Type B pancreatic cell (in vitro differentiated cells): ENCODE results near the gene NPFF. TPM values are rescaled to one million over a fixed set of nuclear protein-coding genes. Genes with fewer than 3 reads are reported as not detected.

ENCODE experiments used
- DNase-seq: peaks from one replicate; pipeline ENCODE4 v3.0.0; 2021; ENCODE audit warnings: mixed read lengths; ENCODE audit not compliant: unreplicated experiment; ENCODE audit errors: extremely low spot score
- H3K27ac Mint-ChIP-seq: 2 replicates; pipeline ENCODE4 v1.8.0; 2021; ENCODE audit warnings: mild to moderate bottlenecking, mixed read lengths
- H3K27me3 Mint-ChIP-seq: 2 replicates; pipeline ENCODE4 v1.8.0; 2021; ENCODE audit warnings: mixed read lengths
- H3K36me3 Mint-ChIP-seq: 2 replicates; pipeline ENCODE4 v1.8.0; 2021; ENCODE audit warnings: mixed read lengths
- H3K4me1 Mint-ChIP-seq: one replicate; pipeline ENCODE4 v1.8.0; 2021; ENCODE audit warnings: mixed read lengths; ENCODE audit not compliant: unreplicated experiment
- H3K4me3 Mint-ChIP-seq: 2 replicates; pipeline ENCODE4 v1.8.0; 2021; ENCODE audit warnings: mild to moderate bottlenecking, mixed read lengths
- H3K9me3 Mint-ChIP-seq: 2 replicates; pipeline ENCODE4 v1.8.0; 2021; ENCODE audit warnings: mixed read lengths
- total RNA-seq: library from RNA; stranded (reverse); gene quantifications from 2 replicates; pipeline ENCODE4 v1.2.1, GENCODE V29; 2021; ENCODE audit warnings: low replicate concordance
- TF ChIP-seq, protein P1 (sequence below): fragments of 200-600 bp; sonication (generic); conservative IDR thresholded peaks from 2 replicates; pipeline ENCODE4 v1.5.0; 2021; ENCODE audit warnings: antibody characterized with exemption, mild to moderate bottlenecking

NPFF gene
- total RNA-seq, 1 donor from 2014 or later, result not detected

DNA sequence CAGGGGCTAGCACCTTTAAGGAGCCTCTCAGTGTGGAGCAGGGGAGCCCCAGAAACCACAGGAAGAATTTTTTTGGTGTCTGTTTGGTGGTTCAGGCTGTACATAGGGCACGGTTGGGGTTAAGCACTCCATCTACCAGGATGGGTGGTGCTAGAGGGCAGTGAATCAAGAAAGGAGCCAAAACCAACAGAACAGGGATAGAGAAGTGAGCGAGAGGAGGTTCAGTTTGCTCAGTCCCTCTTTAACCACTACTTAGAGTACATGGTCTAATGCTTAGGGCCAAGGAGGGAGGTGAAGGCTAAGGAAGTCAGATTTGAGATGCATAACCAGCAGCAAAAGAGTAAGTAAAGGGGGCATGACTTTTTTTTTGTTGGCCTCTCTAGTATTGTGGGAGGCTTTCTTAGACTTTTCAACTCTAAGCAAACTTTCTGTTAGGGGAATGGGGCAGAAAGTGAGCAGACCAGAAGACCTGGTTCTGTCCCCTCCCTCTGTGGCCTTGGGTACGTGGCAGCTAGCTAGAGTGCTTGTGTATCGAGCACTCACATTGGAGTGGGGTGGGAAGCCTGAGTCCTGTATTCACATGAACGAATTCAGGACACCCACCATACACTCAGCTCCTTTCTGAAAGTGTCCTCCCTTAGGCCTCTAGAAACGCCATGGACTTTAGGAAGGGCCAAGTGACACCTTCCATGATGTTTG lies 6.6 kb upstream of the NPFF start:
- Mint-ChIP-seq H3K36me3 (peaks cover 8% of the 10 kb centered on the region), H3K4me3 (no peak overlapping the region), H3K27me3 (no peaks in the 10 kb centered on the region), H3K9me3 (no peaks in the 10 kb centered on the region), H3K4me1 (no peaks in the 10 kb centered on the region), H3K27ac (no peak overlapping the region)
- DNase-seq, result no peak
- TF ChIP-seq, protein P1, sequence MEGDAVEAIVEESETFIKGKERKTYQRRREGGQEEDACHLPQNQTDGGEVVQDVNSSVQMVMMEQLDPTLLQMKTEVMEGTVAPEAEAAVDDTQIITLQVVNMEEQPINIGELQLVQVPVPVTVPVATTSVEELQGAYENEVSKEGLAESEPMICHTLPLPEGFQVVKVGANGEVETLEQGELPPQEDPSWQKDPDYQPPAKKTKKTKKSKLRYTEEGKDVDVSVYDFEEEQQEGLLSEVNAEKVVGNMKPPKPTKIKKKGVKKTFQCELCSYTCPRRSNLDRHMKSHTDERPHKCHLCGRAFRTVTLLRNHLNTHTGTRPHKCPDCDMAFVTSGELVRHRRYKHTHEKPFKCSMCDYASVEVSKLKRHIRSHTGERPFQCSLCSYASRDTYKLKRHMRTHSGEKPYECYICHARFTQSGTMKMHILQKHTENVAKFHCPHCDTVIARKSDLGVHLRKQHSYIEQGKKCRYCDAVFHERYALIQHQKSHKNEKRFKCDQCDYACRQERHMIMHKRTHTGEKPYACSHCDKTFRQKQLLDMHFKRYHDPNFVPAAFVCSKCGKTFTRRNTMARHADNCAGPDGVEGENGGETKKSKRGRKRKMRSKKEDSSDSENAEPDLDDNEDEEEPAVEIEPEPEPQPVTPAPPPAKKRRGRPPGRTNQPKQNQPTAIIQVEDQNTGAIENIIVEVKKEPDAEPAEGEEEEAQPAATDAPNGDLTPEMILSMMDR, result no peak

DNA sequence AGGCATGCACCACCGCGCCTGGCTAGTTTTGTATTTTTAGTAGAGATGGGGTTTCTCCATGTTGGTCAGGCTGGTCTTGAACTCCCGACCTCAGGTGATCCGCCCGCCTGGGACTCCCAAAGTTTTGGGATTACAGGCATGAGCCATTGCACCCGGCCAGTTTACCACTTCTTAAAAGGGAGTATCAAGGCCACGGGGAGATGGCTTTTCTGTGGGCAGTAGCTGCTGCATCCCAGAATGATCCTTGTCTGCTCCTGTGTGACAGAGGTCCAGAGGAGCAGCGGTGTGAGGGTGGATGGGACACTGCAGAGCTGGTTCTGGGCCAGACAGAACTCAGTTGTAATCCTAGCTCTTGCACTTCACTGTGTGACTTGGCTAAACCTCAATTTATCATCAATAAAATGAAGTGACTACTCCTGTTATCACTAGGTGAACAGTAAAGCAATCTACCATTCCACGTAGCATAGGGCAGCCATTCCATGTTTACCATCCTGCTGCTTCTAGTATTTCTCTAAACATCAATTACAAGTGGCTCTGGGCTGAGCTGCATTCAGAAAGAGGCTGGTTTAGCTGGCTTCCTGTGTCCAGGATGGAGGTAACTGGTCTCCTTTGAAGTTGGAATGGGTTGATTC lies 3.0 kb upstream of the NPFF start:
- TF ChIP-seq, protein P1, result no peak
- Mint-ChIP-seq H3K27me3 (no peaks in the 10 kb centered on the region), H3K36me3 (peaks cover 4% of the 10 kb centered on the region), H3K27ac (no peak overlapping the region), H3K9me3 (no peaks in the 10 kb centered on the region), H3K4me1 (peaks cover 4% of the 10 kb centered on the region), H3K4me3 (no peak overlapping the region)
- DNase-seq, result no peak

DNA sequence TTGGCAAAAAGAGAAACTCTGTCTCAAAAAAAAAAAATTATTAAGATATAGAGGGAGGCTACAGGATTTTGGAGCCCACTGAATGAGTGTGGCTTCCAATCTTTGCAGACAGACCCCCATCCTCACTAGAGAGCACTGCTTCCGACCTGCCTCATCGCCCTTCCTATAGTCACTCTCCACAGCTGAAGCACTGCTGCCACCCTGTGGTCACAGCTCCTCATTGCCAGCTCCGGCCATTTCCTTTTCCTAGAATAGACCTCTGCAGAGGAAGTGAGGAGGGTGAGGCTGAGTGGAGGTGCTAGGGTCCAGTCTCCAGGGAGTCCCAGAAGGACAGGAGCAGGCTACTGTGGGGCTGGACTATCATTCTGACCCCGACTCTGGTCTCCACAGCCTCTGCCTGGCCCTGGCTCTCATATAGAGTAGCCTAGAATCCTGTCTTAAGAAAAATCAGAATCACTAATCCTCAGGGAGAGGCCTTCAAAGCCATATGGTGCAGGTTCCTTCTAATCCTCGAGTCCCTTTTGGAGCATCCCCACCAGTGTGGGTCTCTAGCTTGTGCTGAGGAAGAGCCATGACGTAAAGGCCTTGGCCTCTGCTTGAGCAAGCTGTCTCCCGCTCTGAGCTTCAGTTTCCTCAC lies 1.4 kb upstream of the NPFF start:
- H3K36me3 Mint-ChIP-seq, result no peaks in the 10 kb centered on the region
- no peaks in the 10 kb centered on the region for H3K9me3 Mint-ChIP-seq
- H3K27ac Mint-ChIP-seq, result peak overlapping the region; percentile 73
- DNase-seq, result peak; percentile 85
- no peak overlapping the region for H3K4me3 Mint-ChIP-seq
- H3K27me3 Mint-ChIP-seq, result no peaks in the 10 kb centered on the region
- TF ChIP-seq, protein P1, result peak; percentile 95
- H3K4me1 Mint-ChIP-seq, result peaks cover 4% of the 10 kb centered on the region

DNA sequence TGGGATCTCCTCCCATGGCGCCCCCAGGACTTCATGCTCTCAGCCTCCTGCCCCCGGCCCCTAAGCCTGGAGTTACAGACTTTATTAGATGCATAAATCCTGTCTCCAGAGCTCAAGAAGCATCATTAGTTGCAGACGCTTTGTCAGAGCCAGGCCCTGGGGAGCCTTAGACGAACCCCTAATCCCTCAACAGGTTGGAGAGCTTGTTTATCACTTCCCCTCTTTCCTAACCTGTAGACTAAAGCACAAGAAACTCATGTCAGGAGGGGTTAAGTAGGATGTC lies 260 bp upstream of the NPFF start:
- Mint-ChIP-seq H3K27ac (no peak overlapping the region), H3K9me3 (no peaks in the 10 kb centered on the region), H3K36me3 (no peaks in the 10 kb centered on the region), H3K4me3 (no peak overlapping the region), H3K4me1 (peaks cover 4% of the 10 kb centered on the region), H3K27me3 (no peaks in the 10 kb centered on the region)
- TF ChIP-seq, protein P1, result no peak
- DNase-seq, result no peak

DNA sequence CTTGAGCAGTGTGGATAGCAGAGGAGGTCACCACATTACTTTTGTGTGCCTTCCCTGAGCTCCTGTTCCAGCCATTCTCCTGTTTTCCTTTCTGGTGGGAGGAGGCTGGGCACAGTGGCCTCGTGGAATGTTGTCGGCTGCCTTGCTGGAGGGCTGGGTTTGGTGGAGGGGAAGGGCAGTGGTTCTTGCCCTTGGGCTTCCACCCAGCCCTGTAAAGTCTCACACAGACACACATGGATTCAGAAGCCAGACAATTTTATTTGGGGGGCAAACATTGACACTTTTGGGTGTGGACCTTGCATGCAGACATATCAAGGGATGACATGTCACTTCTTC lies 866 bp downstream of the NPFF start:
- H3K4me1 Mint-ChIP-seq, result peaks cover 11% of the 10 kb centered on the region
- no peaks in the 10 kb centered on the region for H3K9me3 Mint-ChIP-seq
- H3K4me3 Mint-ChIP-seq, result no peak overlapping the region
- no peaks in the 10 kb centered on the region for H3K27me3 Mint-ChIP-seq
- H3K27ac Mint-ChIP-seq, result no peak overlapping the region
- DNase-seq, result no peak
- no peaks in the 10 kb centered on the region for H3K36me3 Mint-ChIP-seq
- TF ChIP-seq, protein P1, result no peak
